HG02943 (cell line): ENCODE data around the gene CLDN3.

Experiments used
- ATAC-seq: cut with Tn5 transposase; IDR thresholded peaks from one replicate; pipeline ENCODE4 v1.9.1; 2021; ENCODE audit warnings: mild to moderate bottlenecking, low read depth, moderate library complexity; ENCODE audit not compliant: unreplicated experiment

The CLDN3 gene

DNA sequence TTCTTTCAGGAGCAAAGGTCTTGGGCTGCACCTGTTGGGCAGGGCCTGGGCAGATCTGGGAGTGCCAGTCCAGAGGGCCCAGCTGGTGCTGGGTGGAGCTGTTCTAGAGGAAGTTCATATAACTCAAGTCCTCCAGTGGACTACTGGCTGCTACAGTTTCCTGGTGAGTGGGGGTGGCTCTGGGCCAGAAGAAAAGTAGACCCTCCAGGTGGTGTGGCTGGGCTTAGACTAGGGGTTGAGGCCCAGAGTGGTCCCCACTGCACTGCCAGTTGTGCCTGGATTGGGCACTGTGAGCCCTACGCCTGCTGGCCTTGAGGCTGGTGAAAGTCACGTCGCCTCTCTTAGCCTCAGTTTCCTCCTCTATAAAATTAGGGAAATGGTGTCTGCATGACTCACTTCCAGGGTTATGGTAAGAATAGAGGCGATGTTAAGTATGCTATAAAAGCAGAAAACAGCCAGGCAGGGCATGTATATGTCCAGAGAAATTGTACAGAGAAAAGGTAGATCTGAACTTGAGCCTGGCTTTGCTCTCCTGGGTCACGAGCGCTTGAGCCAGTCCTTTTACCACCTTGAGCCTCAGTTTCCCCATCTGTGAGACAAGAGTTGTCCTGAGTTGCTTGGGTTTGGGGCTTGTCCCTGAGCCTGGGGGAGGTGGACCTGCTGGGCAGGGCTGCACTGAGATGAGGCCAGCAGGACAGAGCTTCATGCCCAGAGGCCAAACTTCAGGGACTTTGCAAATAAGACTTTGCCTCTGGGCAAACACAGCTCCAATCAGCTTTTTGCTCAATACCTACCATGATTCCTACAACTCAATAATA, 3.8 kb upstream of the CLDN3 start:
- ATAC-seq, result no peak

DNA sequence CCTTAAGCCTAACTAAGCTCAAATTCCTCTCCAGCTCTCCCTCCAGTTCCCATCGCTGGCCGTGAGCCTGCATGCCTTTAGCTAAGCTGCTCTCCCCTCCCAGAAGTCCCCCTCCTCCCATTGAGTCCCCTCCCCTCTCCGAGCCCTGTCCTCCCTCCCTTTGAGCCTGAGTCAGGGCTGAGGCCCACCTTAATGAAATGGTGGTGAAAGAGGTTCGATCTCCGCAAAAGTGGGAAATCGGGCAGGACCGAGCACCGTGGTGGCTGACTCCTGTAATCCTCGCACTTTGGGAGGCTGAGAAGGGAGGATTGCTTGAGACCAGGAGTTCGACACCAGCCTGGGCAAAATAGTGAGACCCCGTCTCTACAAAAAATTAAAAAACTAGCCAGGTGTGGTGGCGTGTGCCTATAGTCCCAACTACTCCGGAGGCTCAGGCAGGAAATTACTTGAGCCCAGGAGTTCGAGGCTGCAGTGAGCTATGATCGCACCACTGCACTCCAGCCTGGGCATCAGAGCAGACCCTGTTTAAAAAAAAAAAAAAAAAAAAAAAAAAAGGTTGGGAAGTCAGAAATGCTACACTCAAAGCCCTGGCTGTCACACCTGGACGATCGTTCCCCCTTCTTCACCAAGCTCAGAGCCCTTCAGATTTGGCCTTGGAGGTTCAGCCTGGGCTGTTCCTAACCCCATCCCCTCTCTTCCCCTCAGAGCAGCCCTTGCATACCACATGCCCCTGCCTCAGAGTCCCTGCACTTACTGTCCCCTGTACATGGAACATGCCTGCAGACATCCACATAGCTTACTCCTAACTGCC, 995 bp upstream of the CLDN3 start:
- no peak for ATAC-seq

DNA sequence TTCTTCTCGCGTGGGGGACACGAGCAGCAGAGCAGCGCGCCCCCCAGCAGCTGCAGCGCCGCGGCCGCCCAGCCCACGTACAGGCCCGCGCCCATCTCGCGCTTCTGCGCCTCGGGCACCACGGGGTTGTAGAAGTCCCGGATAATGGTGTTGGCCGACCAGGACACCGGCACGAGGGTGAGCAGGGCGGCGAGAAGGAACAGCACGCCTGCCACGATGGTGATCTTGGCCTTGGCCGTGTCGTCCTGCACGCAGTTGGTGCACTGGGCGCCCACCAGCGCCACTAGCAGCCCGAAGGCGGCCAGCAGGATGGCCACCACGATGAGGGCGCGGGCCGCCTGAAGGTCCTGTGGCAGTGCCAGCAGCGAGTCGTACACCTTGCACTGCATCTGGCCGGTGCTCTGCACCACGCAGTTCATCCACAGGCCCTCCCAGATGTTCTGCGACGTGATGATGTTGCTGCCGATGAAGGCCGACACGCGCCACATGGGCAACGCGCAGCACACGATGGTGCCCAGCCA, 529 bp downstream of the CLDN3 start:
- no peak for ATAC-seq

DNA sequence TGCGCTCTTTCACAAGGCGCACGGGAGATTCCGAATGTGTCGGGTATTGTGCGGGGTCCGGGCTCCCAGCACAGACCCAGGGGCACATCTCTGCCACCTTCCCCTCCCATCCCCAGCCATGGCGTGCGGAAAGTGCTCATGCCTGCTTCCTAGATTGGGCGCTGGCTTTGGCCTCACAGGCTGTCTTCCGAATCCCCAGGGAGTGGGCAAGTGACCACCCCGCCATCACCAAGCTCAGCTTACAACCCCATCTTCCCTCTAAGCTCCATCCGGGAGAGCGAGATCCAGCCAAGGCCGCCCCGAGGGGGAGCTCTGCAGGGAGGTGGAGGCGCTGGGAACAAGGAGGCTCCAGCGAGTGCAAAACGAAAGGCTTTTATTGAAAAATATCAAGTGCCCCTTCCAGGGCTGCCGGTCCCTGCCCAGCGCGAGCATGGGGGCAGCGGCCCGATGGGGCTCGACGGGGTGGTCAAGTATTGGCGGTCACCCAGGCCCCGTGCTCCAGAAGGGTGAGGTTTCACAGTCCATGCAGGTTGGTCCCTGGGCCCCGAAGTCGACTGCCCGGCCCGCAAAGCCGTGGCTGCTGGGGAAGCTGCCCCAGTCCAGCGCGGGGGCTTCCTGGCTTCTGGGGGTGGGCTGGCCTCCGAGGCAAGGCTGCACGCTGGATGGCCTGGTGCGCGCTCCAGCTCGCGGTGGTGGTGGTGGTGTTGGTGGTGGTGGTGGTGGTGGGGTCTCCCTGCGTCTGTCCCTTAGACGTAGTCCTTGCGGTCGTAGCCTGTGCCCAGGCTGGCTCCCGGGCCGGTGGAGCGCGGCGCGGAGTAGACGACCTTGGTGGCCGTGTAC, 1.2 kb downstream of the CLDN3 start:
- no peak for ATAC-seq

DNA sequence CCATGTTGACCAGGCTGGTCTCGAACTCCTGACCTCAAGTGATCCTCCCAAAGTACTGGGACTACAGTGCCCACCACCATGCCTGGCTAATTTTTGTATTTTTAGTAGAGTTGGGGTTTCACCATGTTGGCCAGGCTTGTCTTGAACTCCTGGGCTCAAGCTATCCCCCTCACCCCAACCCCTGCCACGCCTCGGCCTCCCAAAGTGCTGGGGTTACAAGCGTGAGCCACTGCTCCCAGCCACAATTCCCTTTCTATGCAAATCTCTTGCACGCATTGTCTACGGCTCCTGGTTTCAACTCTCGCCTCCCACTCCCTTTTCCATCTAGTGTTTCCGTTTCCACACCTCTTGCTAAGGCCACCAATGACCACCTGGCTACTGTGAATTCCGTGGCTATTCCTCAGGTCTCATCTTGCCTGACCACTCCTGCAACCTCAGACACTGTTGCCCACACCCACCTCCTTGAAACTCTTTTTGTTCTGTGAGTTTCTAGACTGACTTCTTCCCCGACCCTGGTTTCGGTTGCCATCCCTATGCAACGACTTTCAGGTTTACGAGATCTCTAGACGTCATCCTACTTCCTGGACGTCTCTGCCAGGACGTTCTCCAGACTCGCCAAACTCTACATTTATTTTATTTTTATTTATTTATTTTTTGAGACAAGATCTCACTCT, 3.4 kb downstream of the CLDN3 start:
- ATAC-seq, result no peak

DNA sequence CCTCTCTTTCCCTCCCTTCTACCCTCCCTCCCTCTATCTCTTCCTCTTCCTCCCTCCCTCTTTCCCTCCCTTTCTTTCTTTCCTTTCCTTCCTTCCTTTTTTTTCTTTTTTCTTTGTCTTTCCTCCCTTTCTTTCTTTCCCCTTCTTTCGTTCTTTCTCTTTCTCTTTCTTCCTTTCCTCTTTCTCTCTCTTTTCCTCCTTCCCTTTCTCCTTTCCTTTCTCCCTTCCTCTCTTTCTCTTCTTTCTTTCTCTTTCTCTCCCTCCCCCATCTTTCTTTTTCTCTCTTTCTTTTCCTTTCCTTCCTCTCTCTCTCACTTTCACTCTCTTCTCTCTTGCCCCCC, 7.4 kb downstream of the CLDN3 start:
- ATAC-seq, result no peak

DNA sequence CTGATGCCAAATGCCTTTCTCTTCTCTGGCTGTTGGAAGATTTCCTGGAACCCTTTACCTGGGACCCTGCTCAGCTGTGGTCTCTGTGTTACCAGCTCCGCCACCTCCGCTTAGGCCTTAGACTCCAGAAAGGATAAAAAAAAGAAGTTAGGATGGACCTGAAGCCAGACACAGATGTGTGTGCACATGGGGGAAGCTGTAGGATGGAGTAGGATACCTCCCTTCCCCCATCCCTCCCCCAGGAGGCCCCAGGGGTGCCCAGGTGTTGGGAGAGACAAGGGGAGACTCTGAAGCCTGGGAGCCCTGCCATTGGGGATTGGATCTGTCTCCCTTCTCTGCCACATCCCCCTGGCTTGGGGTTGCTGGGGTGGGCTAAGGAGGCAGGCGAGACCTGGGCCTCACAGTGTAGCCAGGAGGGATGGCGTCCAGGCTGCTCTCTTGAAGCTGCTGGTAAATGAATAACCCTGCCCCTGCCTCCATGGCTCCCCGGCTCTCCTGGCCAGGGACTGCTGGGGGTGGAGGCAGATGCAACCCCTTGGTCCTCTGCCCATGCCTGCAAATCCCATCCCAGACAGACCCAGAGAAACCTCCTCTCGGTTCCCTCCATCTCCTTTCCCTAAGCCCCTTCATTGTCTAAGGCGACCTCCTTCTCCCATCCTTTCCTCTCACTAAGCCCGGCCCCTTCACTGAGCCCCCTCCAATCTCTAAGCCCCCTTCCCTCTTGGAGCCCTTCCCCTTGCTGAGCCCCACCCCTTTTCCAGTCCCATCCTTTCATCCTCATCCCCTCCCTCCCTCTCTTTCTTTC, 8.0 kb downstream of the CLDN3 start:
- ATAC-seq, result no peak

DNA sequence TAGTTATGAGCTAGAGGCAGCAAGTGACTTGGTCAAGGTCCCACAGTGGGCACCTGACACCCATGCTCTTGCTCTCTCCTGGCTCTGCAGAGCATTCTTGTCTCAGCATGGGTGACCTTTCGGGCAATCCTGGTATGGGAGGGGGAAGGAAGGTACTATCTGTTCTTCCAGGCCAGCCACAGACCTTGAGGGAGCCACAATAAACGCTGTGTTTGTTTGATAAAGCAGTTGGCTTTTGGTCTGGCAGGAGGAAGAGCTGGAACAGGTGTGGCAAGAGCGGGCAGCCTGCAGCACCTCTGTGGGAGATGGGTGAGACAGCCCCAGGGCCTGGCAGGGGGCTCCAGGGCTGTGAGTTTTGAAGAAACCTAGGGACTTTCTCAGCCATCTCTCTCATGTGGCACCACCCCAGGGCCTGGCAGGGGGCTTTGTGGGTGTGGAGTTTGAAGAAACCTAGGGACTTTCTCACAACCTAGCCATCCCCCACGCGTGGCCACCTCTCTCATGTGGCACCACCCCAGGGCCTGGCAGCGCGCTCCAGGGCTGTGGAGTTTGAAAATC, 11.4 kb downstream of the CLDN3 start:
- no peak for ATAC-seq

DNA sequence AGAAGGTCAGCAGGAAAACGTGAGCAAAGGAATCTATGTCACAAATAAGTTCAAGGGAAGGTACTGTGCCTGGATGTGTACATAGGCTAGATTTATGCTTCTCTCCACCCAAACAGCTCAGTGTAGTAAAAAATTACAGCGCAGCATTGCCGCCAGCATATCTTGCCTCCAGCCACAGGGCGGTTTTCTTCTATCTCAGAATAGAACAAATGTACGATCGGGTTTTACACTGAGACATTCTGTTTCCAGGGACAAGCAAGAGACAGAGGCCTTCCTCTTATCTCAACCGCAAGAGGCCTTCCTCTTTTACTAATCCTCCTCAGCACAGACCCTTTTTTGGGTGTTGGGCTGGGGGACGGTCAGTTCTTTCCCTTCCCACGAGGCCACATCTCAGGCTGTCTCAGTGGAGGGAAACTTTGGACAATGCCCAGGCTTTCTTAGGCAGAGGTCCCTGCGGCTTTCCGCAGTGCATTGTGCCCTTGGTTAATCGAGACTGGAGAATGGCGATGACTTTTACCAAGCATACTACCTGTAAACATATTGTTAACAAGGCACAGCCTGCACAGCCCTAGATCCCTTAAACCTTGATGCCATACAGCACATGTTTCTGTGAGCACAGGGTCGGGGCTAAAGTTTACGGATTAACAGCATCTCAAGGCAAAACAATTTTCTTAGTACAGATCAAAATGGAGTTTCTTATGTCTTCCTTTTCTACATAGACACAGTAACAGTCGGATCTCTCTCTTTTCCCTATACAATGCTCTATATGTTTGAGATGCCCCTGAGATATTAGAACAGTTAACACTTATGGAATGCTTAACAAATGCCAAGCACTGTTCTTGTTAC, 19.9 kb downstream of the CLDN3 start:
- ATAC-seq, result no peak

DNA sequence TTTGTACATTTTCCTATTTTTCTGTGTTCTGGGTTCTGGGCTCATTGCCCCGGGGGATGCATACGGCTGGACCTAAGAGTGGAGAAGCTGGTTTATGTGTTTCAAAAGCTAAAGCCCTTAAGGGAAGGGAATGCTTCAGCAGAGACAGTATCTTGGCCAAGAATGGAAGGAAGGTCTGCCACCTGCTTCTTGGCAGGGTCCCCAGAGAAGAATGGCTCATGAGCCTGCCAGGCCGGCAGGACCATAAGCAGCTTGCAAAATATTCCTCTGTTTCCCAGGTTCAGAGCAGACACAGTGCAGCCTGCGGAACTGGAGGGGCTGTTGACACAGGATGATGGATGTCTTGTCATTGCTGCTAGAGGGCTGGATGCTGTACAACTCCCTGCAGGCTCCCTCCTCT, 23.7 kb downstream of the CLDN3 start:
- ATAC-seq, result no peak

DNA sequence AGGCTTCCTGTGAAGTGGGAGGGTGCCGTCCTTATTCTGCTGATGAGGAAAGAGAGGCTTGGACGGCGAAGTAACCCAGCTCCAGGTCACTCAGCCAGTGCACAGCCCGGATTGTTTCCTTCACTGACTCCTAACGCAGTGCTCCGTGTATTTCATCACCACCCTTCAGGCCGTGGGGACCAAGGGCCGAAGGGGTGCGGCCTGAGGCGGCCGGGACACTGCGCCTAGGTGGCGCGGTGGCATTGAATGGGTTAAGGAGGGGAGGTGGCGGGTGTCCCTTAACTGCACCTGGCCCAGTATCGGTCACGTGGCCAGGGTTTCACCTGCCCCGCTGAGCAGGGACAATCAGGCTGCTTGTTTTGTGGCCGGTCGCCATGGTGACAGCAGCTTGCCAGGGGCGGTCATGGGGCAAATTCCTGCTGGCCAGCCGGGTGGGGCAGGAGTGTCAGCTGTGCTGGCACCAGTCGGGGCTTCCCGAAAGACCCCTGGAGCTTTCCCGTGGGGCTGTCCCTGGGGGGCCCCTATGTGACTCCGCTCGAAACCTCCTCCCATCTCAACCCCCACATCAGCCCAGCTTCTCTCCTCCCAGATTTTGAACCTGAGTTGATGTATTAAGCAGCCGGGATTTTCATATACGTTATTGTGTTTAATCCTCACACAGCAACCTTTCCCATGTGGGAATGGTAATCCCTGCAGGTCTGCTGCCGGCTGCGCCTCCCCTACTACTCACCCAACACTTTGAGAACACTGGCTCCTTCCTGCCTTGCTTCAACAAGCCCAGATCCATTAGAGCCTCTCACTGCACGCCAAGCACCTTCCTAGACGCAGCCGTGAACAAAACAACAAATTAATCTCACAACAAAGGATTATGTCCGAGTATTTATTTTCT, 27.1 kb downstream of the CLDN3 start:
- ATAC-seq, result no peak

DNA sequence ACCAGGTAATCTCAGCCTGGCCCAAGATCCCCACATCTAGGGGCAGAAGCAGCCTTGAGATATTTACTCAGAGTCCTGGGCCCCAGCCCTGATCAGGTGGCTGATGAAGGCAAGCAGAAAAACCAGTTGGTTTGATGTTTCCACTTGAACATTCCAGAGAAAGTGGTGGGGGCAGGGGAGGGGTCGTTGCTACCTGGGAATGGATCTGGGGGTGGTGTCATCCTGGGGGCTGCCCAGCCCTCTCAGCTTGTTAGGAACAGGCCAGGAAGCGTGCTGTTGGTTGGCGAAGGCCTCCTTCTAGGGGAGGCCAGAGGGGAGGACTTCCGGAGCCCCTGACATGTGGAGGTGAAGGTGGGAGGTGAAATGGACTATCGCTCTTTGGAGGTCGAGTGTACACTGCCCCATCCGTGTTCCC, 27.7 kb downstream of the CLDN3 start:
- ATAC-seq, result no peak

DNA sequence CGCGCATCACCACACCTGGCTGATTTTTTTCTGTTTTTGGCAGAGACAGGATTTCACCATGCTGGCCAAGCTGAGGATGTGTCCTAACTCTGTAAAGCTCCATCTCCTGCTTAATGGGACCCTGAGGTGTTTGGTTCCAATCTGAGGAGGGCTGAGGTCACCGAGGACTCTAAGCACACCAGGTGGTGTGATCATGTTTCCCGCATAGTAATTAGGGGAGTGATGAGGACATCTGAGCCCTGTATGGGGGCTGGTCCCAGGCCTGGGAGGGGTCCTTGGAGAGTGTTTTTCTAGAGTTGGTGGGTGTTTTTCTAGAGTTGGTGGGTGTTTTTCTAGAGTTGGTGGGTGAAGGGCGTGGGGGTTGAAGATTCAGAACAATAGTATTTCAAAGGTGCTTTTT, 28.5 kb downstream of the CLDN3 start:
- ATAC-seq, result no peak

DNA sequence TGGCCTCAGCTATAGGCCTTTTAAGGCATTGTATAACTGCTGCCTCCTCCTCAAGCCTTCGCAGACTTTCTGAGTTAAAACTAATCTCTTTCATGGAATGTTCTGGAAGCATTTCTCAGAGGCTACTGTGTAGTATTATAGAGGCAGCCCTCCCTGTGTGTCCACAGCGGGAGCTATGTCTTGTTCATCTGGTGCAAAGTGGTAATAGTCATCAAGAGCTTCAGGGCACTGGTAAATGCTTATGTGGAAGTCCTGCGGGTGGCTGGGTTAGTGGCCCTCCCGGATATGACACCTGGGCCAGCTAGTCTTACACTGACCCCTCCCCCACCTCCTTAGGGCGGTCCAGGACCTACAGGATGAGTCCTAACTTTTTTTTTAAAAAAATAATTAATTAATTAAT, 29.3 kb downstream of the CLDN3 start:
- ATAC-seq, result no peak

DNA sequence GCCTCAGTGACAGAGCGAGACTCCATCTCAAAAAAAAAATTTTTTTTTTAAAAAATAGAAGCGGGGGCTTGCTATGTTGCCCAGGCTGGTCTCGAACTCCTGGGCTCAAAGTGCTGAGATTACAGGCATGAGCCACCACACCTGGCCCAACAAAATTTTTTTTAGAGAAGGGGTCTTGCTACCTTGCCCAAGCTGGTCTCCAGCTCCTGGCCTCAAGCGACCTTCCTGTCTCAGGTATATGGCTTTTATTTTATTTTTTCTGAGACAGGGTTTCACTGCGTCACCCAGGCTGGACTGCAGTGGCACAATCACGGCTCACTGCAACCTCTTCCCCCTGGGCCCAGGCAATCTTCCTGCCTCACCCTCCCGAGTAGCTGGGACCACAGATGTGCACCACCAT, 29.9 kb downstream of the CLDN3 start:
- no peak for ATAC-seq

DNA sequence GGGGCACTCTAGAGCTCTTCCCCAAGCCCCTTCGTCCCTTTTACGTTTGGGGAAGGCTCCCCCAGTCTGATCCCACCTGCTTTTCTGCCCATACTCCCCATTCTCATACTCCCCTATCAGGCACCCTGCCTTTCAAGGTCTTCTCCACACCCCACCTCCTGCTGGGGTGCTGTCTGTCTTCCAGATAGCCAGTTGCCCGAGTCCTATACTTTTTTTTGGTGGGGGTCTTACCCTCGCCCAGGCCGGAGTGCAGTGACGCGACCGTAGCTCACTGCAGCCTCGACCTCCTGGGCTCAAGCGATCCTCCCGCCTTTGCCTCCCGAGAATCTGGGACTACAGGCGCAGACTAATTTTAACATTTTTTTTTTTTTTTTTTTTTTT, 30.7 kb downstream of the CLDN3 start:
- no peak for ATAC-seq

DNA sequence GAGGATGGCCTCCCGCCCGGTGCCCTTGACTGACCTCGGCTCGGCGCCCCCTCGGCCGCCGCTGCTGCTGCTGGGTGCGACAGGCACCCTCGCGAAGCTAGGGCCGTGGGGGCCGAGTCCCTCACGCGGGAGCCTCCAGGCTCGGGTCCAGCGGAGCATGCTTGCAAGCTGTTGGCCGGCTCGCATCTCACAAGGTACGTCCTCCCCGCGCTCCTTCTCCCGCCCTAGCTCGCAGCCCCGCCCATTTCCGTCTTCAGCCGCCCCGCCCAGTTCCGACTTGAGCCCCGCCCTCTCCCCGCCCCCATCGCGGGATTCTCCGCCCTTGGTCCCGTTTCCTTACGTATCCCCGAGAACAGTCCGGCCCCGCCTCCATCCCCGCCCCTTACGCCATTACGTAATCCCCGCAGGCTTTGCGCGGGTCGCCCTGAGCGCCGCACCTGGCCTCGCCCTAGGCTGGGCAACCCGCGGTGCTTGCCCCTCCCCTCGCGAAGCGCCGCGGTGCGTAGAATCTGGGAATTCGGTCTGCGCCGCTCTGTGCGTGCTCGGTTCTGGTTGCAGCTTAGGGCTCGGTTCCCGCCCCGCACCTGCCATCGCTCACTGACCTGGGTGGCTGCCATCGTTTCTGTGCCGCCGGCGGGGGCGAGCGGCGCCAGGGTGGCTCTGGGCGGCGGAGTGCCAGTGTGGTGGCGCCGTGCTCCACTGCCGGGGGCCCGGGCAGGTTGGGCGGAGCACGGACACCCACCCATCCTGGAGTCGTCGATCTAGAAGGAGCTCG, 31.3 kb downstream of the CLDN3 start, which contains the start of gene ABHD11:
TSS of gene ABHD11 (minus strand) at position 191 of the 775 bp plus-strand sequence. CDS start at position 159, 32 bp downstream.
- peak; percentile 86 for ATAC-seq
